ACC112 (cell line): ENCODE results near the gene CD59.

ENCODE experiments used
- H2AFZ ChIP-seq: fragments of 200-600 bp; sonication (generic); one replicate; pipeline ENCODE4 v1.6.0; 2017; ENCODE audit warnings: antibody characterized with exemption, low read length; ENCODE audit not compliant: unreplicated experiment
- H3K27ac ChIP-seq: fragments of 200-600 bp; sonication (generic); 2 replicates; pipeline ENCODE4 v1.5.1; 2014; ENCODE audit warnings: low read depth, mild to moderate bottlenecking, antibody characterized with exemption, low read length, moderate library complexity
- H3K27me3 ChIP-seq: fragments of 200-600 bp; sonication (generic); 2 replicates; pipeline ENCODE4 v1.6.1; 2014; ENCODE audit warnings: mild to moderate bottlenecking, antibody characterized with exemption, low read length, moderate library complexity, mixed read lengths; ENCODE audit not compliant: insufficient read depth
- H3K36me3 ChIP-seq: fragments of 200-600 bp; sonication (generic); 2 replicates; pipeline ENCODE4 v1.6.1; 2016; ENCODE audit warnings: mild to moderate bottlenecking, antibody characterized with exemption, low read length, moderate library complexity, mixed read lengths; ENCODE audit not compliant: insufficient read depth
- H3K4me1 ChIP-seq: fragments of 200-600 bp; sonication (generic); one replicate; pipeline ENCODE4 v1.6.1; 2016; ENCODE audit warnings: low read length, mixed read lengths; ENCODE audit not compliant: insufficient read depth, unreplicated experiment, control insufficient read depth
- H3K4me3 ChIP-seq: fragments of 200-600 bp; sonication (generic); 2 replicates; pipeline ENCODE4 v1.5.1; 2014; ENCODE audit warnings: mild to moderate bottlenecking, low read depth, low read length
- H3K79me2 ChIP-seq: fragments of 200-600 bp; sonication (generic); one replicate; pipeline ENCODE4 v1.6.0; 2016; ENCODE audit warnings: low read length; ENCODE audit not compliant: control insufficient read depth, unreplicated experiment, insufficient read depth

Gene CD59

DNA sequence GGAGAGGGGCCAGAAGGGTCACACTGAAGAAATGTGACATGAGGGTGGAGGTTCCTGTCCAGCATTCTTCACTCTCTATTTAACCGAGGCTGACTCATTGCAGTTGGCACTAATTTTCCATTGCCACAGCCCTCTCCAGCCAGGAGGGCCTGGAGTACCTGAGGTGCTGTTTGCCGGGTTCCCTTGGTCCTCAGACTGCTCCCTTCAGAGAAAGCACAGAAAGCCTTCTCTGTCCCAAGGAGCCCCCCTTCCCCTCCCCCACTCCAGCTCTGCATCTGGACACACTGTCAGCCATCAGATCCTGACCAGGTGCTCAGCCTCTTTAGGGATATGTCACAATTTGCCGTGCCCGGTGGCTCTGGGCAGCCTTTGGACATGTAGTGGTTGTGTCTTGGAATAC lies 32.4 kb downstream of the CD59 start:
- Histone ChIP-seq H3K4me1 (peaks cover 92% of the 10 kb centered on the region), H3K36me3 (peaks cover 28% of the 10 kb centered on the region), H3K27me3 (no peaks in the 10 kb centered on the region), H2AFZ (no peak overlapping the region), H3K79me2 (peaks cover 14% of the 10 kb centered on the region), H3K4me3 (no peak overlapping the region), H3K27ac (peak overlapping the region; percentile 100)

- no peaks in the 10 kb centered on the region for H3K27me3 ChIP-seq
- peaks cover 24% of the 10 kb centered on the region for H3K36me3 ChIP-seq
- H3K4me1 ChIP-seq: peaks cover 93% of the 10 kb centered on the region
- H3K4me3 ChIP-seq: 0 out of 2 replicates have a peak overlapping the region, but pooled peaks have one; percentile 6
- peak overlapping the region; percentile 100 for H3K27ac ChIP-seq
- peaks cover 10% of the 10 kb centered on the region for H3K79me2 ChIP-seq
- H2AFZ ChIP-seq: no peak overlapping the region
Observed at GRCh38 chr11:33703234-33703633, 33.0 kb downstream of the CD59 start.

DNA sequence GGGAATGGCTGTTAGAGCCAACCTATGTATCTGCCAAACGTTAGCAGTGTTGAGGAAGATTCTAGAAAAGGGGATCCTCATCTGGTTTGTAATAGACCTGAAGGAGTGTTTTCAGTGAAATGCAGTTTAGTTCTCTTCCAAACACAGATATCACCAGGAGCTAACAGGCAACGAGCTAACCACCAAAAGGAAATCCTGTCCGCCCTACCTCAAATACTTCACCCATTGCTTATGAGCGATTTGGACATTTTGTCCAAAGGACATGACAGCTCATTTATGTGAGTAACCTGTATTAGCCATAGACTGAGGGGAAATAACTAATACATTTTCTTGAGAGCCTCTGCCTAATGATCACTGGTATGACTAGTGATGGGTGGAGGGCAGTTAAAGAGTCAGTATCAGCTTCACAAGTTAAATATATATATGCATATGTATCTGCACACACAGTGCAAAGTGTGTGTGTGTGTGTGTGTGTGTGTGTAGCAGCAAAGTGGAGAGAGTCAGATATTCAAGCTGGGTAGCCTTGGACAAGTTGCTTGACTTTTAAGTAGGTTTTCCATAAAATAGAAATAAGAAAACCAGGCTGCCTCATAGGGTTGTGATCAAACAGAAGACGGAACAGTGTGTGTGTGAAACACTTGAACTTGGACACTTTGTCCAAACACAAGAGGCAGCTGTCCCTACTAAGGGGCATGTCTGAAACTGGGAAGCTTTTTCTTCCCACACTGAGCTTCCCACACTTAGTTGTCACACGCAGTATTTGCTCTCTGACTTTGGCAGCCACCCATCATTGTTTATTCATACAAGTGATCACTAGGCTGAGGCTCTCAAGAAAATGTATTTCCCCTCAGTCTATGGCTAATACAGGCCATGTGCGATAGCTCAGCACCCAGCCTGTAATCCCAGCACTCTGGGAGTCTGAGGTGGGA lies 34.7 kb downstream of the CD59 start:
- Histone ChIP-seq H3K27ac (peak overlapping the region; percentile 100), H3K27me3 (no peaks in the 10 kb centered on the region), H3K4me3 (peak overlapping the region; percentile 70), H3K79me2 (no peaks in the 10 kb centered on the region), H2AFZ (no peak overlapping the region), H3K36me3 (peaks cover 12% of the 10 kb centered on the region), H3K4me1 (peaks cover 87% of the 10 kb centered on the region)

- Histone ChIP-seq H3K79me2 (no peaks in the 10 kb centered on the region), H3K36me3 (peaks cover 9% of the 10 kb centered on the region), H3K4me3 (peak within 1 kb of the TSS; percentile 71), H3K4me1 (peaks cover 79% of the 10 kb centered on the region), H3K27me3 (no peaks in the 10 kb centered on the region), H3K27ac (peak within 1 kb of the TSS; percentile 100), H2AFZ (no peak within 1 kb of the TSS)
Observed at GRCh38 chr11:33700502-33701271, 35.5 kb downstream of the CD59 start, which contains the start of gene C11orf91. Gene C11orf91 (minus strand): TSS chr11:33700826. CDS start chr11:33700740, 86 bp downstream.

DNA sequence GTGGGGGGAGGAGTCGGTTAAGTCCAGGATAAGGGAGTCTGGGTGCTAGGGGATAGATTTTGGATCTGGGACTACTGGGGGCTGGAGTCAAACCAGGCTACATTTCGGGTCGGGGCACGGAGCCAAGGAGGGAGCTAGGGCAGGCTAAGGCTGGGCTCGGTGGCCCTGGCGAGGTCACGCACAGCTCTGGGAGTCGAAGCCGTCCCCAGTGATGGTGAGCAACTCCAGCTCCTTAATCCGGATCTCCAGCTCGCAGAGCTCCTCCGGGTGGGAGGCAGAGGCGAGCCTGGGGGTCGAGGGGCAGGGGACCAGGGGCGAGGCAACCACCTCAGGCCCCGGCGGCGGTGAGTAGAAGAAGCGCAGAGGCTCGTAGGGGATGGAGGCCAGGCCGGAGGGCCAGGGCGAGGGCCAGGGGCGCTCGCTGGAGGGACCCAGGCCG lies 36.1 kb downstream of the CD59 start:
- Histone ChIP-seq H3K27me3 (no peaks in the 10 kb centered on the region), H3K4me1 (peaks cover 78% of the 10 kb centered on the region), H3K79me2 (no peaks in the 10 kb centered on the region), H3K36me3 (peaks cover 3% of the 10 kb centered on the region; the same call in 1 of the 2 replicates), H3K4me3 (peak overlapping the region; percentile 71), H2AFZ (no peak overlapping the region), H3K27ac (peak overlapping the region; percentile 100)

GRCh38 chr11:33699515-33700062 lies 36.6 kb downstream of the CD59 start:
- no peaks in the 10 kb centered on the region for H3K27me3 ChIP-seq
- H3K27ac ChIP-seq: peak overlapping the region; percentile 100
- peak overlapping the region; percentile 71 for H3K4me3 ChIP-seq
- H3K4me1 ChIP-seq: peaks cover 78% of the 10 kb centered on the region
- H2AFZ ChIP-seq: no peak overlapping the region
- no peaks in the 10 kb centered on the region for H3K36me3 ChIP-seq
- H3K79me2 ChIP-seq: no peaks in the 10 kb centered on the region

- no peak overlapping the region for H3K4me3 ChIP-seq
- H2AFZ ChIP-seq: no peak overlapping the region
- H3K27me3 ChIP-seq: no peaks in the 10 kb centered on the region
- H3K79me2 ChIP-seq: no peaks in the 10 kb centered on the region
- peaks cover 76% of the 10 kb centered on the region for H3K4me1 ChIP-seq
- no peaks in the 10 kb centered on the region for H3K36me3 ChIP-seq
- H3K27ac ChIP-seq: peak overlapping the region; percentile 100
Observed at GRCh38 chr11:33698921-33699320, 37.3 kb downstream of the CD59 start.

GRCh38 chr11:33697997-33698396 lies 38.2 kb downstream of the CD59 start:
- Histone ChIP-seq H3K36me3 (no peaks in the 10 kb centered on the region), H3K27me3 (no peaks in the 10 kb centered on the region), H2AFZ (no peak overlapping the region), H3K27ac (peak overlapping the region; percentile 100), H3K79me2 (no peaks in the 10 kb centered on the region), H3K4me1 (peaks cover 76% of the 10 kb centered on the region), H3K4me3 (no peak overlapping the region)

- peaks cover 73% of the 10 kb centered on the region for H3K4me1 ChIP-seq
- no peaks in the 10 kb centered on the region for H3K79me2 ChIP-seq
- no peak overlapping the region for H3K4me3 ChIP-seq
- no peak overlapping the region for H2AFZ ChIP-seq
- no peaks in the 10 kb centered on the region for H3K36me3 ChIP-seq
- no peaks in the 10 kb centered on the region for H3K27me3 ChIP-seq
- H3K27ac ChIP-seq: peak overlapping the region; percentile 97; the same call in 1 of the 2 replicates
Observed at GRCh38 chr11:33696931-33697638, 39.1 kb downstream of the CD59 start.

DNA sequence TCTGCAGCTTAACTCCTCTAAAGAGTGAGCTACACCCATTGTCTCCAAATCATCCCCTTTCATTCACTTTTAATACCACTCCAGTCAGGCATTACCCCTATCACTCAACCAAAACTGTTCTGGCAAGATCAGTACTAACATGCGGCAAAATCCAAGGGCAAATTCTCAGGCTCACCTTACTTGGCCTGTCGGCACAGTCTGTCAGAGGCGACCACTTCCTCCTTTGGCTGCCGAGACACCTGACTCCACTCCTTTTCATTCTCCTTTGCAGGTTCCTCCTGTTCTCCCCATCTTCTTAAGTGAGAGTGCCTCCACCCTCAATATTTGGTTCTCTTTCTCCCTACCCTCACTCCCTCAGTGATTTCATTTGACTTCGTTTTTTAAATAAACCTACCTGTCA lies 39.8 kb downstream of the CD59 start:
- H3K4me3 ChIP-seq: no peak overlapping the region
- peaks cover 73% of the 10 kb centered on the region for H3K4me1 ChIP-seq
- H2AFZ ChIP-seq: no peak overlapping the region
- H3K79me2 ChIP-seq: no peaks in the 10 kb centered on the region
- H3K27me3 ChIP-seq: no peaks in the 10 kb centered on the region
- no peaks in the 10 kb centered on the region for H3K36me3 ChIP-seq
- H3K27ac ChIP-seq: peak overlapping the region; percentile 97; the same call in 1 of the 2 replicates
